ENCODE data around the gene MAN1A1. TPM values are rescaled to one million over a fixed set of nuclear protein-coding genes. Genes with fewer than 3 reads are reported as not detected.

The MAN1A1 gene
- total and polyA plus RNA-seq, 2 experiments from 2014 or later = 2.0 to 8.7 TPM

- H3K27ac ChIP-seq (ENCODE audit: low read depth) = no peak overlapping the region
- H3K4me3 Mint-ChIP-seq = no peak overlapping the region
- no peaks in the 10 kb centered on the region for H3K79me2 ChIP-seq (replicated peaks; ENCODE audit: insufficient read depth)
- DNase-seq (ENCODE audit: low spot score) (no peak), ATAC-seq (no peak)
- H3K4me1 ChIP-seq (ENCODE audit: insufficient read depth) = no peaks in the 10 kb centered on the region
- no peaks in the 10 kb centered on the region for H3F3A ChIP-seq (replicated peaks; ENCODE audit: low read depth)
- no peaks in the 10 kb centered on the region for H3K27me3 Mint-ChIP-seq (ENCODE audit: insufficient read depth, low read depth, poor library complexity)
- TF ChIP-seq ZNF331 (CRISPR knock-in tag; IDR thresholded peaks at IDR 0.05; ENCODE audit: low read depth) (no peak), ETS1 (IDR thresholded peaks at IDR 0.05) (no peak), JUNB (IDR thresholded peaks at IDR 0.05; ENCODE audit: unreplicated experiment) (no peak), NANOG (IDR thresholded peaks at IDR 0.05; ENCODE audit: borderline replicate concordance) (no peak)
- no peaks in the 10 kb centered on the region for H3K36me3 Mint-ChIP-seq (ENCODE audit: low read depth)
- no peak overlapping the region for H3K4me2 ChIP-seq
- peaks cover under 1% of the 10 kb centered on the region; the same call in 1 of the 3 replicates for H3K4me1 Mint-ChIP-seq
- H4K20me1 ChIP-seq (replicated peaks; ENCODE audit: insufficient read depth) = no peaks in the 10 kb centered on the region
- no peak overlapping the region for H3K4me3 ChIP-seq
- no peak overlapping the region for H3K27ac Mint-ChIP-seq
- H3K9me3 Mint-ChIP-seq = no peaks in the 10 kb centered on the region
- H3K27me3 ChIP-seq (ENCODE audit: insufficient read depth) = no peaks in the 10 kb centered on the region
- no peak overlapping the region for H2AFZ ChIP-seq
- no peaks in the 10 kb centered on the region for H3K36me3 ChIP-seq (ENCODE audit: insufficient read depth)
- no peaks in the 10 kb centered on the region for H3K9me2 ChIP-seq (ENCODE audit: insufficient read depth)
Measured at GRCh38 chr6:119207971-119208725, 141.4 kb downstream of the MAN1A1 start.

GRCh38 chr6:119207327-119207726 is 142.2 kb downstream of the MAN1A1 start:
- Histone ChIP-seq H3K79me2 (replicated peaks; ENCODE audit: insufficient read depth) (no peaks in the 10 kb centered on the region), H3K9me2 (ENCODE audit: insufficient read depth) (no peaks in the 10 kb centered on the region), H4K20me1 (replicated peaks; ENCODE audit: insufficient read depth) (no peaks in the 10 kb centered on the region), H3K36me3 (ENCODE audit: insufficient read depth) (no peaks in the 10 kb centered on the region), H3K4me3 (no peak overlapping the region), H2AFZ (no peak overlapping the region), H3K27me3 (ENCODE audit: insufficient read depth) (no peaks in the 10 kb centered on the region), H3K4me2 (no peak overlapping the region), H3K27ac (ENCODE audit: low read depth) (no peak overlapping the region), H3F3A (replicated peaks; ENCODE audit: low read depth) (no peaks in the 10 kb centered on the region), H3K4me1 (ENCODE audit: insufficient read depth) (no peaks in the 10 kb centered on the region)
- H3K36me3 Mint-ChIP-seq (ENCODE audit: low read depth) = no peaks in the 10 kb centered on the region
- H3K4me1 Mint-ChIP-seq = peaks cover 2% of the 10 kb centered on the region; the same call in 1 of the 3 replicates
- H3K27me3 Mint-ChIP-seq (ENCODE audit: insufficient read depth, low read depth, poor library complexity) = no peaks in the 10 kb centered on the region
- no peak overlapping the region for H3K27ac Mint-ChIP-seq
- ATAC-seq (no peak), DNase-seq (ENCODE audit: low spot score) (no peak)
- H3K4me3 Mint-ChIP-seq = no peak overlapping the region
- no peaks in the 10 kb centered on the region for H3K9me3 Mint-ChIP-seq
- TF ChIP-seq ZNF331 (CRISPR knock-in tag; IDR thresholded peaks at IDR 0.05; ENCODE audit: low read depth) (no peak), NANOG (IDR thresholded peaks at IDR 0.05; ENCODE audit: borderline replicate concordance) (no peak), ZNF114 (CRISPR knock-in tag; IDR thresholded peaks at IDR 0.05) (no peak), REST (IDR thresholded peaks at IDR 0.05; ENCODE audit: unreplicated experiment) (no peak), CREB1 (CRISPR knock-in tag; IDR thresholded peaks at IDR 0.05; ENCODE audit: low read depth) (no peak), POLR2AphosphoS5 (IDR thresholded peaks at IDR 0.05; ENCODE audit: low read depth) (no peak), STAT1 (IDR thresholded peaks at IDR 0.05; ENCODE audit: unreplicated experiment) (no peak), JUNB (IDR thresholded peaks at IDR 0.05; ENCODE audit: unreplicated experiment) (no peak)
- TF ChIP-seq, protein P1, sequence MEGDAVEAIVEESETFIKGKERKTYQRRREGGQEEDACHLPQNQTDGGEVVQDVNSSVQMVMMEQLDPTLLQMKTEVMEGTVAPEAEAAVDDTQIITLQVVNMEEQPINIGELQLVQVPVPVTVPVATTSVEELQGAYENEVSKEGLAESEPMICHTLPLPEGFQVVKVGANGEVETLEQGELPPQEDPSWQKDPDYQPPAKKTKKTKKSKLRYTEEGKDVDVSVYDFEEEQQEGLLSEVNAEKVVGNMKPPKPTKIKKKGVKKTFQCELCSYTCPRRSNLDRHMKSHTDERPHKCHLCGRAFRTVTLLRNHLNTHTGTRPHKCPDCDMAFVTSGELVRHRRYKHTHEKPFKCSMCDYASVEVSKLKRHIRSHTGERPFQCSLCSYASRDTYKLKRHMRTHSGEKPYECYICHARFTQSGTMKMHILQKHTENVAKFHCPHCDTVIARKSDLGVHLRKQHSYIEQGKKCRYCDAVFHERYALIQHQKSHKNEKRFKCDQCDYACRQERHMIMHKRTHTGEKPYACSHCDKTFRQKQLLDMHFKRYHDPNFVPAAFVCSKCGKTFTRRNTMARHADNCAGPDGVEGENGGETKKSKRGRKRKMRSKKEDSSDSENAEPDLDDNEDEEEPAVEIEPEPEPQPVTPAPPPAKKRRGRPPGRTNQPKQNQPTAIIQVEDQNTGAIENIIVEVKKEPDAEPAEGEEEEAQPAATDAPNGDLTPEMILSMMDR (conservative IDR thresholded peaks at IDR 0.05; ENCODE audit: low read depth in 2 of 2) = no peak
